ENCODE results near the gene KL. TPM values are rescaled to one million over a fixed set of nuclear protein-coding genes. Genes with fewer than 3 reads are reported as not detected.

The KL gene
- total RNA-seq, 4 donors from 2014 or later: 2.6 to 6.9 (median 5.1) TPM

DNA sequence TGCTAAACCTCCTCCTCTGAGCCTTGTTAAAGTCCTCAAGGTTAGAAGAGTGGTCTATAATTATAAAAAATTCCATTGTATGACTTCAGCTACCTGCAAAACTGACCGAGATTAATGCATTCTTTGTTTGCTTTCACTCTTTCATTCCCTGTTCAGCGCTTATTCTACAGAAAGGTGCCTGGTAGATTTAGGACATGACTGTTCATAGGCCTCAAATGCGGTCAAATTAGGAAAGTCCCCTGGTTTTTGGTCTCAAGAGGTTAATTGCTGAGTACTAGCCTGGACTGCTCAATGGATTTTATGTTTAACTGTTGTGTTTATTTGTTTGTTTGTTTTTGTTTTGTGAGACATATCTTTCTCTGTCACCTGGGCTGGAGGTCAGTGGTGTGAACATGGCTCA is 35.4 kb downstream of the KL start:
- intact Hi-C loops (cut with DNase I; ENCODE audit: low total_unique reads): no loop called here
- H3K27ac ChIP-seq: peak overlapping the region; percentile 72 to 79
- DNase-seq: no peak
- no peak overlapping the region for H3K4me3 ChIP-seq
- no peaks in the 10 kb centered on the region for H3K27me3 ChIP-seq
- H3K36me3 ChIP-seq: no peaks in the 10 kb centered on the region
- no peaks in the 10 kb centered on the region for H3K9me3 ChIP-seq
- TF ChIP-seq POLR2A (IDR thresholded peaks at IDR 0.05) (no peak), CTCF (IDR thresholded peaks at IDR 0.05) (no peak)
- no peaks in the 10 kb centered on the region for H3K4me1 ChIP-seq

DNA sequence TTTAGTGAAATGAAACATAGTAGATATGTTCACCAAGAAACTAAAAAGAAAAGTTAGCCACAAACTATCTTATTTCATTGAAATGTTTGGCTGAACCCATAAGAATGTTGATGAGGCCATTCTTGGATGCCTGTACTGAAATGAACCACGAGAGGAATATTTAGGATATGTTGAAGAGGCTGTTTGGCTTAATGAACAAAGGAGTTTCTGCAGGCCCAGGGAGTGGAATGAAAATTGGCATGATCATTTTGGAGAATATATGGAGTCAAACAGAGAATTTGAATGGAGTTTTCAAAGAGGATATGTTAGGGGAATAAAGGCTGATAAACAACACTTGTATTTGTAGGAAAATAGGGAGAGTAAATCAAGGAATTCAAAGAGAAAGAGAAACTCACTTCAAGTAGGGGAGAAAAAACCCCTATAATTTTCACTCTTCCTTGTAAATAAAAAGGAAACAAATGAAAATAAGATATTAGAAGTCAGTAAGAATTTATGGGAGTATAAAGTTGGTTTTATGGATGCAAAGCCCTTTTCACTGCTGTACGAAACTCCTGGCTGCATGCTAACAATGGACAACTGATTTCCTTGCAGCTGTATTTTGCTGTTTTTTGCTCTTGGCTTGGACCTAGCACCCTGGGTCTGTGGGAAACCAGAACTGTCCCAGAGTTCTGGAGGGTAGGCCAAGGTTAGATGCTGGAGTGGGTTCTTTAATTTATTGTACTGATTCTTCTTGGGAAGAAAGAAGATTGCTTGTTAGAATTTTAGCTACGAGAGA is 36.5 kb downstream of the KL start:
- Histone ChIP-seq H3K4me1 (no peaks in the 10 kb centered on the region), H3K9me3 (no peaks in the 10 kb centered on the region), H3K36me3 (no peaks in the 10 kb centered on the region), H3K4me3 (no peak overlapping the region), H3K27me3 (no peaks in the 10 kb centered on the region), H3K27ac (peak overlapping the region; percentile 72 to 79)
- no peak for DNase-seq
- TF ChIP-seq POLR2A (IDR thresholded peaks at IDR 0.05) (no peak), CTCF (IDR thresholded peaks at IDR 0.05) (no peak)
- intact Hi-C loops (cut with DNase I; ENCODE audit: low total_unique reads): no loop called here

DNA sequence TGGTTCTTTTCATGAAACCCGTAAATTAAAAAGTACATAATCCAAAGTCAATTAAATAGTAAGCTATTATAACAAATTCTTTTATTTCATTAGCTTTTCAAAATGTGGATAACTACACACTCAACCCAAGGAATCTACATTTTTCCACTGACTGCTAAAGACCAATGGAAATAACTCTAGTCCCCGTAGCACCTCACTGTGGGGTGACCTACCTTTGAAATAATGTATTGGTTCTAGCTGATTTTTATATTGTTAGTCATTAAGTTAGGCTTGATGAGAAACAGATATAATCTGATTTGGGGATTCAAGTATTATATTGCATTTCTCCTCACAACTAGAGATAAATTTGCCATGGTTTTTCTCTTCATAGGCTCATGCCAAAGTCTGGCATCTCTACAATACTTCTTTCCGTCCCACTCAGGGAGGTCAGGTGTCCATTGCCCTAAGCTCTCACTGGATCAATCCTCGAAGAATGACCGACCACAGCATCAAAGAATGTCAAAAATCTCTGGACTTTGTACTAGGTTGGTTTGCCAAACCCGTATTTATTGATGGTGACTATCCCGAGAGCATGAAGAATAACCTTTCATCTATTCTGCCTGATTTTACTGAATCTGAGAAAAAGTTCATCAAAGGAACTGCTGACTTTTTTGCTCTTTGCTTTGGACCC is 37.3 kb downstream of the KL start:
- DNase-seq: no peak
- H3K27me3 ChIP-seq: no peaks in the 10 kb centered on the region
- H3K27ac ChIP-seq: peak overlapping the region; percentile 72 to 79
- no peaks in the 10 kb centered on the region for H3K36me3 ChIP-seq
- H3K4me3 ChIP-seq: no peak overlapping the region
- no peaks in the 10 kb centered on the region for H3K9me3 ChIP-seq
- no peak for TF ChIP-seq POLR2A (IDR thresholded peaks at IDR 0.05)
- TF ChIP-seq CTCF (IDR thresholded peaks at IDR 0.05): no peak
- intact Hi-C loops (cut with DNase I; ENCODE audit: low total_unique reads): no loop called here
- no peaks in the 10 kb centered on the region for H3K4me1 ChIP-seq

DNA sequence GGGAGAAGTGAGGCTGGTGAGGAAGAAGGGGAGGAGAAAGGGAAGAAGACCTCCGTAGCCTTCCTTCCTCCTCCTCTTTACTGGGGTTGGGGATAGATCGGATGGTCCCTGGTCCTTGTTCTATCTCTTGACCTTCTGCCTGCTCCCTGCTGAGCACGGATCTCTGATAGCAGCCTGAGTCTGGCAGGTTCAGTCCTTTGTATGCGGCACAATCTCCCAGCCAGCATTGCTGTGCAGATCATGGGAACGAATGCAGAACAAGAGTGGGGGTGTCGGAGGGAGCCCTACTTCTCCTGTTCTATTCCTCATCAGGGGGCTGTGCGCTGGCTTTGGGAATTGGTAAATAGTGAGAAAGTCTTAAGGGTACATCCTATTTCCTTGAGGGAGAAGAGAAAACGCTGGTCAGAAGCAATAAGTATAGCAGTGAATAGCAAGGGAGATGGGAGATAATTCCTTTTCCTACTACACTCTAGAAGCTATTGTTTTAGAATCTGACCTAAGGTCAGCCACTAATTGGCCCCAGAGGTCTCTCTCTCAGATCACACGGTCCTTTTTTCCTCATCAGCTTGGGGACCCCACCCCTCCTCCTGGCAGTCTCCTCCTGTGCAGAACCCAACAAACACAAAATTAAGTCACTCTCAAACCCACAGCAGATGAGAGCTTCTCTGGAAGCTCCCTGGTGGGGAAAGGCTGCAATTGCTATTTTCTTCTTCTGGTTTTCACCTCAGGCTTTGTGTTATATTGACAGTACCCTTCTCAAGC is 41.0 kb downstream of the KL start:
- no peak for DNase-seq
- no peaks in the 10 kb centered on the region for H3K9me3 ChIP-seq
- peaks cover 0 to 3% of the 10 kb centered on the region in 2 donors for H3K4me1 ChIP-seq
- H3K4me3 ChIP-seq: no peak overlapping the region
- intact Hi-C loops (cut with DNase I; ENCODE audit: low total_unique reads): no loop called here
- peak in 3 of 4 experiments; percentile 14 to 31 (median 23) for TF ChIP-seq CTCF (IDR thresholded peaks at IDR 0.05)
- no peak for TF ChIP-seq POLR2A (IDR thresholded peaks at IDR 0.05)
- H3K27me3 ChIP-seq: no peaks in the 10 kb centered on the region
- no peaks in the 10 kb centered on the region for H3K36me3 ChIP-seq
- peak overlapping the region in 1 of 2 donors; percentile 32 for H3K27ac ChIP-seq

All from uterus (tissue), 4 donors.